SK-N-SH (cell line): Measurements from ENCODE around the gene AREG. TPM values are rescaled to one million over a fixed set of nuclear protein-coding genes. Genes with fewer than 3 reads are reported as not detected.

Source experiments
- CTCF ChIA-PET: fragments of 300-600, 350-600 bp; formaldehyde crosslinking; extraction: SDS; loops from one replicate; lab custom pipeline; 2021; lab: Yijun Ruan, JAX
- POLR2A ChIA-PET: fragments of 350-600 bp; sonication (Branson Sonifier 250); formaldehyde crosslinking; extraction: SDS; loops from one replicate; lab custom pipeline; 2020; ENCODE audit warnings: antibody characterized with exemption, inconsistent platforms; lab: Yijun Ruan, JAX
- DNase-seq: peaks from one replicate; pipeline ENCODE4 v3.0.0; 2012
- H2AFZ ChIP-seq: fragments of 200-600 bp; sonication (generic); 2 replicates; pipeline ENCODE4 v1.8.1; 2016; ENCODE audit warnings: antibody characterized with exemption, mild to moderate bottlenecking, low read depth
- H3F3A ChIP-seq: fragments of 200-600 bp; sonication (generic); replicated peaks from 2 replicates; pipeline ENCODE3; 2016; ENCODE audit warnings: antibody characterized with exemption, mild to moderate bottlenecking; ENCODE audit not compliant: insufficient read depth
- H3K27ac ChIP-seq, 2 experiments: fragments of 200-500 bp in 1 of 2; fragments of 200-600 bp in 1 of 2; sonication (Bioruptor generic) in 1 of 2; sonication (generic), shearing (Covaris generic) in 1 of 2; 2 replicates each; pipeline versions ENCODE4 v1.5.1 to v1.6.1; 2014 to 2016; ENCODE audit warnings: low read depth in 2 of 2, inconsistent platforms in 1 of 2, low read length in 1 of 2, mild to moderate bottlenecking in 1 of 2, mixed read lengths in 1 of 2
- H3K27me3 ChIP-seq: fragments of 200-600 bp; sonication (generic), shearing (Covaris generic); 2 replicates; pipeline ENCODE4 v1.6.1; 2016; ENCODE audit warnings: mixed run types; ENCODE audit not compliant: insufficient read depth
- H3K36me3 ChIP-seq, 2 experiments: fragments of 200-500 bp in 1 of 2; fragments of 200-600 bp in 1 of 2; sonication (Bioruptor generic) in 1 of 2; sonication (generic) in 1 of 2; replicated peaks in 1 of 2; 2 replicates each; pipeline versions ENCODE3 to v1.5.1; 2014 to 2016; ENCODE audit warnings: low read length in 1 of 2, mild to moderate bottlenecking in 1 of 2; ENCODE audit not compliant: insufficient read depth in 2 of 2, control insufficient read depth in 1 of 2
- H3K4me1 ChIP-seq, 2 experiments: fragments of 200-500 bp in 1 of 2; fragments of 200-600 bp in 1 of 2; sonication (Bioruptor generic) in 1 of 2; sonication (generic), shearing (Covaris generic) in 1 of 2; 2 replicates each; pipeline versions ENCODE4 v1.5.1 to v1.6.1; 2014 to 2016; ENCODE audit warnings: low read depth in 1 of 2, low read length in 1 of 2, mixed run types in 1 of 2; ENCODE audit not compliant: insufficient read depth in 2 of 2, control insufficient read depth in 1 of 2
- H3K4me2 ChIP-seq: fragments of 200-600 bp; sonication (generic), shearing (Covaris generic); 2 replicates; pipeline ENCODE4 v1.6.1; 2017; ENCODE audit warnings: mixed run types
- H3K4me3 ChIP-seq, 2 experiments: fragments of 200-500 bp in 1 of 2; fragments of 200-600 bp in 1 of 2; sonication (Bioruptor generic) in 1 of 2; sonication (generic), shearing (Covaris generic) in 1 of 2; 2 replicates each; pipeline versions ENCODE4 v1.5.1 to v1.8.1; 2014 to 2016; ENCODE audit warnings: low read depth in 2 of 2, inconsistent platforms in 1 of 2, low read length in 1 of 2, mild to moderate bottlenecking in 1 of 2, mixed read lengths in 1 of 2, moderate library complexity in 1 of 2
- H3K79me2 ChIP-seq: fragments of 200-600 bp; sonication (generic); 2 replicates; pipeline ENCODE4 v1.8.1; 2017; ENCODE audit warnings: mild to moderate bottlenecking; ENCODE audit not compliant: insufficient read depth
- H3K9ac ChIP-seq: fragments of 200-600 bp; sonication (generic); 2 replicates; pipeline ENCODE4 v1.6.1; 2017; ENCODE audit warnings: mixed run types
- H3K9me2 ChIP-seq: fragments of 200-600 bp; sonication (generic); 2 replicates; pipeline ENCODE4 v1.6.1; 2017; ENCODE audit warnings: mixed run types
- H3K9me3 ChIP-seq: fragments of 200-600 bp; sonication (generic); 2 replicates; pipeline ENCODE4 v1.6.1; 2017; ENCODE audit warnings: mixed run types, mild to moderate bottlenecking, moderate library complexity
- H4K20me1 ChIP-seq: fragments of 200-600 bp; sonication (generic); 2 replicates; pipeline ENCODE4 v1.6.1; 2017; ENCODE audit warnings: mild to moderate bottlenecking, mixed run types; ENCODE audit not compliant: insufficient read depth
- ELF1 ChIP-seq: IDR thresholded peaks from 2 replicates; pipeline ENCODE4 v1.4.0; 2012
- EP300 ChIP-seq, 2 experiments: IDR thresholded peaks; 2 replicates each; pipeline versions ENCODE4 v1.4.0 to v1.6.1; 2012; ENCODE audit warnings: borderline replicate concordance in 1 of 2, low read depth in 1 of 2, low read length in 1 of 2
- EZH2phosphoT487 ChIP-seq: fragments of 200-600 bp; sonication (generic); IDR thresholded peaks from 2 replicates; pipeline ENCODE4 v1.6.1; 2017; ENCODE audit warnings: low read depth, mixed run types, mild to moderate bottlenecking, antibody characterized with exemption, moderate library complexity, borderline replicate concordance
- FOSL2 ChIP-seq: IDR thresholded peaks from 2 replicates; pipeline ENCODE4 v1.4.0; 2012; ENCODE audit warnings: low read depth, mild to moderate bottlenecking, moderate library complexity, borderline replicate concordance
- FOXM1 ChIP-seq: IDR thresholded peaks from 2 replicates; pipeline ENCODE4 v1.4.0; 2012; ENCODE audit warnings: low read depth, mild to moderate bottlenecking
- GABPA ChIP-seq: IDR thresholded peaks from 2 replicates; pipeline ENCODE4 v1.4.0; 2012; ENCODE audit warnings: low read depth, mild to moderate bottlenecking
- IRF3 ChIP-seq: fragments of 150-350 bp; IDR thresholded peaks from 2 replicates; pipeline ENCODE4 v1.6.1; 2016; ENCODE audit warnings: mild to moderate bottlenecking, low read depth, low read length
- JUND ChIP-seq: IDR thresholded peaks from 2 replicates; pipeline ENCODE4 v1.4.0; 2012
- MAX ChIP-seq: IDR thresholded peaks from 2 replicates; pipeline ENCODE4 v1.4.0; 2012; ENCODE audit warnings: low read depth
- MEF2A ChIP-seq: IDR thresholded peaks from 2 replicates; pipeline ENCODE4 v1.4.0; 2012; ENCODE audit warnings: low read depth, borderline replicate concordance
- NFIC ChIP-seq: IDR thresholded peaks from 2 replicates; pipeline ENCODE4 v1.4.0; 2012; ENCODE audit warnings: borderline replicate concordance
- NRF1 ChIP-seq: IDR thresholded peaks from 2 replicates; pipeline ENCODE4 v1.6.1; 2012; ENCODE audit warnings: low read depth, mild to moderate bottlenecking, low read length
- PBX3 ChIP-seq: IDR thresholded peaks from 2 replicates; pipeline ENCODE4; 2012
- RAD21 ChIP-seq: IDR thresholded peaks from 2 replicates; pipeline ENCODE4 v1.6.1; 2012; ENCODE audit warnings: mild to moderate bottlenecking, low read length
- RCOR1 ChIP-seq: fragments of 150-350 bp; IDR thresholded peaks from 2 replicates; pipeline ENCODE4 v1.6.1; 2017; ENCODE audit warnings: antibody characterized with exemption, low read length
- REST ChIP-seq: IDR thresholded peaks from 2 replicates; pipeline ENCODE4 v1.6.1; 2012; ENCODE audit warnings: mild to moderate bottlenecking, low read depth, low read length, moderate library complexity
- RFX5 ChIP-seq: IDR thresholded peaks from 2 replicates; pipeline ENCODE4 v1.6.1; 2012; ENCODE audit warnings: mild to moderate bottlenecking, improper control_type of control experiment, low read length
- RXRA ChIP-seq: IDR thresholded peaks from 2 replicates; pipeline ENCODE4 v1.4.0; 2012; ENCODE audit warnings: low read depth, mild to moderate bottlenecking, borderline replicate concordance
- SMC3 ChIP-seq: IDR thresholded peaks from 2 replicates; pipeline ENCODE4 v1.6.1; 2012; ENCODE audit warnings: low read depth, low read length, improper control_type of control experiment
- TAF1 ChIP-seq: IDR thresholded peaks from 2 replicates; pipeline ENCODE4 v1.6.1; 2012; ENCODE audit warnings: low read depth, mild to moderate bottlenecking, low read length, moderate library complexity, borderline replicate concordance
- TEAD4 ChIP-seq: IDR thresholded peaks from 2 replicates; pipeline ENCODE4 v1.4.0; 2012; ENCODE audit warnings: mild to moderate bottlenecking, borderline replicate concordance; ENCODE audit not compliant: insufficient read depth
- YY1 ChIP-seq: IDR thresholded peaks from 2 replicates; pipeline ENCODE4 v1.4.0; 2012; ENCODE audit warnings: low read depth, mild to moderate bottlenecking
- polyA plus RNA-seq, 3 experiments: library from polyadenylated mRNA; depleted of rRNA; stranded (reverse); fragments of >200 nt; gene quantifications; 2 replicates each; pipeline ENCODE4 v1.2.3, GENCODE V29; 2012

AREG gene
- polyA plus RNA-seq, 1 of the 3 experiments (the other 2 are of a cell fraction), result not detected

- no peak overlapping the region for H2AFZ ChIP-seq
- CTCF ChIA-PET, result no interaction called here
- no peaks in the 10 kb centered on the region for H3F3A ChIP-seq
- no peak overlapping the region for H3K27ac ChIP-seq
- no peaks in the 10 kb centered on the region for H3K9me2 ChIP-seq
- H3K4me1 ChIP-seq, result no peaks in the 10 kb centered on the region
- H3K4me3 ChIP-seq, result no peak overlapping the region
- H3K9ac ChIP-seq, result no peak overlapping the region
- peaks cover under 1% of the 10 kb centered on the region; the same call in 1 of the 2 replicates for H3K27me3 ChIP-seq
- no peak overlapping the region for H3K4me2 ChIP-seq
- no peaks in the 10 kb centered on the region for H3K36me3 ChIP-seq
- DNase-seq, result no peak
- TF ChIP-seq FOXM1 (no peak), NRF1 (no peak), RAD21 (no peak), JUND (no peak), MAX (no peak), REST (no peak), GABPA (no peak), TAF1 (no peak), EZH2phosphoT487 (no peak), PBX3 (no peak), EP300 (IDR thresholded peaks at IDR 0.05; ENCODE audit: borderline replicate concordance in 1 of 2, low read depth in 1 of 2, low read length in 1 of 2) (no peak), NFIC (no peak)
- H3K79me2 ChIP-seq, result no peaks in the 10 kb centered on the region
- H3K9me3 ChIP-seq, result no peaks in the 10 kb centered on the region
- POLR2A ChIA-PET, result no interaction called here
- no peaks in the 10 kb centered on the region for H4K20me1 ChIP-seq
Measured at GRCh38 chr4:74412225-74412624, 32.7 kb upstream of the AREG start.

- no peak for DNase-seq
- TF ChIP-seq FOSL2 (no peak), RAD21 (no peak), MEF2A (no peak), IRF3 (no peak), RFX5 (no peak), SMC3 (no peak), TEAD4 (no peak), RCOR1 (no peak), NRF1 (no peak), YY1 (no peak), RXRA (no peak), ELF1 (no peak), EP300 (IDR thresholded peaks at IDR 0.05; ENCODE audit: borderline replicate concordance in 1 of 2, low read depth in 1 of 2, low read length in 1 of 2) (no peak), PBX3 (no peak)
Measured at GRCh38 chr4:74413265-74413664, 31.7 kb upstream of the AREG start.

More at GRCh38 chr4:74413265-74413664, 31.7 kb upstream of the AREG start:
- no peaks in the 10 kb centered on the region for H3K4me1 ChIP-seq
- ChIA-PET POLR2A (no interaction called here), CTCF (no interaction called here)
- no peak overlapping the region for H3K4me3 ChIP-seq
- H4K20me1 ChIP-seq, result no peaks in the 10 kb centered on the region
- no peak overlapping the region for H3K27ac ChIP-seq
- no peaks in the 10 kb centered on the region for H3K9me3 ChIP-seq
- H3K79me2 ChIP-seq, result no peaks in the 10 kb centered on the region
- H3K4me2 ChIP-seq, result no peak overlapping the region
- H3K36me3 ChIP-seq, result no peaks in the 10 kb centered on the region
- H2AFZ ChIP-seq, result no peak overlapping the region
- no peak overlapping the region for H3K9ac ChIP-seq
- no peaks in the 10 kb centered on the region for H3K27me3 ChIP-seq
- H3K9me2 ChIP-seq, result no peaks in the 10 kb centered on the region
- no peaks in the 10 kb centered on the region for H3F3A ChIP-seq
